Central memory CD4-positive, alpha-beta T cell (primary cell): ENCODE measurements around the gene PPM1E.
"Not testable (repeated sequence)": the region's sequence is repeated elsewhere in the genome, so short reads cannot be mapped to it uniquely, and the experiment has no call there.

Experiments
- DNase-seq: peaks from one replicate; pipeline ENCODE4 v3.0.0; 2022
- total RNA-seq, 3 experiments: gene quantifications; one replicate each; lab custom pipeline; 2026; lab: John Stamatoyannopoulos, UW

PPM1E gene
- 0 to 0.32 (median 0.05) reads per million in 3 experiments for total RNA-seq

DNA sequence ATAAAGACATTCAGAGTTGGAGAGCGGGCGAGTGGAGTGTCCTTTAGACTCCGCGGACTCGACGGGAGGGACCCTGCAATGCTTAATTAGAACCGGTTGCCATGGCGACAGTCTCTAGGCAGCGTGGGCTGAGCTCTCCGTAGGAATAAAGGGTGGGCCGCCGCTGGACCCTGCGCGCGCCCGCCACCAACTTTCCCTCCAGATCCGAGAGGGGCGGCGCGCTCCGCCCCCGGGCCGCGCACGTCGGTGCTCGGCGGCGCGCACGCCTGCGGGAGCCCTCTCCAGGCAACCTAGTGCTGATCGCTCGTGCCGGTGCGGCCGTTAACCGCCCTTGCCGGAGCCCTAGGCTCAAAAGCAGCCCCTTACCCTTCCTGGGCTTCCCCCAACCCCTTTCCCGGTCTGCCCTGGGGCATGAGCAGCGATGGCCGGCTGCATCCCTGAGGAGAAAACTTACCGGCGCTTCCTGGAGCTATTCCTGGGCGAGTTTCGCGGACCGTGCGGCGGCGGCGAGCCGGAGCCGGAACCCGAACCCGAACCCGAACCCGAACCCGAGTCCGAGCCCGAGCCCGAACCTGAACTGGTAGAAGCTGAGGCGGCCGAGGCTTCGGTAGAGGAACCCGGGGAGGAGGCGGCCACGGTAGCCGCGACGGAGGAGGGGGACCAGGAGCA, at the start of gene PPM1E:
Gene PPM1E (plus strand): TSS at position 278 of the 669 bp plus-strand sequence.
- DNase-seq, result peak; percentile 17

DNA sequence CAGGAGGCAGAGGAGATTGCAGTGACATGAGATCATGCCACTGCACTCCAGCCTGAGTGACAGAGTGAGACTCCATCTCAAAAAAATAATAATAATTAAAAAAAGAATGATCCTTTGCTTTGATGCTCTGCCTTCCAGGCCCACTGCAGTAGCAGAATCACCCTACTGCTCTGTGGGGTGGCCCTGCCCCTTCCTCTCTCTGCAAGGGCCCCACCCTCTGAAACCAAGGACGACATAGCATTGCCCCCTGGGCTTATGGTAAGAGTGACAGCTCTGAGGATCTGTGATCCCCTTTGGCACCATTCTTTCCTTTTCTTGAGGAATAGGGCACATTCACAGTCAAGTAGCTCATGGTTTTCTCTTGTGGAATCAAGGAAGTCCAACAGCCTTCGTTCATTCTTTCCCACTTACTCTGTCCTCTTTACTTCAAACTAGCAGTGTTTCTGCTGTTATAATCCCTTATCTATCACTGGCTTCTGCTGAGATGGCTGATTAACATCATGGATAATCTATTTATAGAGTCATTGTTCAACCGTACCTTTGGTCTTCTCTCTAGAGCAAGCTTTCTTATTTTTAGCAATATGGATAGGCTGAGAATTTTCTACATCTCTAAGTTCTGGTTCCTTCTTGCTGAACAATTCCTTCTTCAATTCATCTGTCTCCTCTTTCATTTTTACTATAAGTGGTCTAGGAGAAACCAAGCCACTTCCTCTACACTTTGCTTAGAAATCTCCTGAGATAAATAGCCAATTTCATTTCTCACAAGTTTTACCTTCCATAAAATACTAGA, 49.1 kb upstream of the PPM1E start:
- no peak for DNase-seq

DNA sequence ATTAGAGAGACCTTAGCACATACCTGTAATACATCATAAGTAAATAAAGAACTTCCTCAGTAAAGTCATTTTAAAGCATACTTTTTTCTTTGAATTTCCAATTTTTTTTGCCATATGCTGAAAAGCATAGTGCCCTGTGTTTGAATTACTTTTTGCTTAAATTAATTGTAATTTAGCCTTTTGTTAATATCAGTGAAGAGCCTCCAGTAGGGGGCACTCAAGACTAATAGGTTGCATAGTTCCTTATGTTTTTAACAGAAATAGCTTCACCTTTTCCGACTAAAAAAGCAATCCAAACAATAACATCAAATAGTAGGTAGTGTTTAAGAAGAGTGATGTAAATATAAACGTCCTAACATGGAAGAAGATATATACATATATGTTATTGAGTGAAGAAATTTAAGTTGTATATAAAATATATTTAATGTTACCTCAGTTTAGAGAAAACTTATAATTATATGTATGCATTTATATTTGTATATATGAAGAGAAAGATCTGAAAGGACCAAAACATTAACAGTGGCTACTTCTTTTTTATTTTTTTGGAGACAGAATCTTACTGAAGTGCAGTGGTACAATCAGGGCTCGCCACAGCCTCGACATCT, 44.6 kb upstream of the PPM1E start:
- peak; percentile 25 for DNase-seq

DNA sequence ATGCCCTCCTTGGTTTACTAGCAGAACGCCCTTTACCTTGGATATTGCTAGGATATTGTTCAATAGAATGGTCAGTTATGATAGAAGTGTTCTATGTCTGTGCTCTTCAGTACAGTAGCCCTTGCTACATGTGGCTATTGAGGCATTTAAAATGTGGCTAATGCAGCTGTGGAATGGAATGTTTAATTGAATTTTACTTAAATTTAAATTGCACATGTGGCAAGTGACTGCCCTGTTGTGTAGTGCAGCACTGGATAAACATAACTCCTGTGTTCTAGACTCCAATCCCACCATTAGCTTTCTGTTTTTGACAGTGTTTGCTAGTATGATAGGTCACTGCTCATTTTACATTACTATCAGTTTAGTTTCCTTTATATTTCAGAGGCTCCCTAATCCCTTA, 33.4 kb upstream of the PPM1E start:
- DNase-seq, result no peak

DNA sequence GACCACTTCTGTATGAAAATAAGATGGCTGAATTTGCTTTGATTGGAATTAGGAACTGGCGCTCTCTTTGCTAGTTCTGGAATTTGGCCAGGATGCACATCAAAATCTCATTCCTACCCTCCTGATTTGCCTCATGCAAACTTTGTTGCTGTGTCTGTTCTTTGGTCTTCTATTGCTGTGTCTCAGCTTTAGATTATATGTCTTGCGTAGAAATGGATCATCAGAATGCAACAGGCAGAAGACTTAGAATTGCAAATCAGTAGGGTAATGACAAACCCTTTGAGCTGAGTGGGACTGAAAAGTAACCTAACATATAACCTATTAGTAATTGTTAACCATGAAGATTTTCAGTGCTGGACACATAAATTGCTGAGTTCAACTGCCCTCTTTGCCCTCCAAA, 33.0 kb upstream of the PPM1E start:
- DNase-seq, result no peak

DNA sequence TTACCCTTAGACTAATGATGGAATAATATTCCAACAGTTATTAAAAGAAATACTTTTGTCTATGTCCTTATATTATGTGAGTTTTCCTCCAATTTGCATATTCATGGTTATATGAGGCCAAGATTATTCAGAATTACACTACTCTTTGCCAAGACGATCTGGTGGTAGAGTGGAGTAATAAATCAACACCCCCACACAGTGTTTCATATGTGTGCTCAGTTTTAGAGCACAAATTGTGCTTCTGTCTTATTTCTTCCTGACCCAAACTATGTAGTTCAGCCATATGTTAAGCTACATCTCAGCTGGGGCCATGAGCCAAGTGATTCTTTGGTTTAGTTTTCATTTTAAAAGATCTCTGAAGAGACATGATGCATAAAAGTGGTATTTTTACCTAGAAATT, 26.9 kb upstream of the PPM1E start:
- no peak for DNase-seq

DNA sequence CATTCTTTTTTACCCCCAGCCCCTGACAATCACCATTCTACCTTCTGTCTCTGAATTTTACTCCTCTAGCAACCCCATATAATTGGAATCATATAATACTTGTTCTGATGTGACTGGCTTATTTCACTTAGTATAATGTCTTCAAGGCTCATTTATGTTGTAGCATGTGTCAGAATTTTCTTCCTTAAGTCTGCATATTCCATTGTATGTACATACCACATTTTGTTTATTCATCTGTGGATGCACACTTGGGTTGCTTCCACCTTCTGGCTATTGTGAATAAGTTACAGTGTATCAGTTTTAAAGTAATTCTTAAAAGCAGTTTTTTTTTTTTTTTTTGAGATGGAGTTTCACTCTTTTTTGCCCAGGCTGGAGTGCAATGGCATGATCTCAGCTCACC, 24.7 kb upstream of the PPM1E start:
- DNase-seq, result no peak

DNA sequence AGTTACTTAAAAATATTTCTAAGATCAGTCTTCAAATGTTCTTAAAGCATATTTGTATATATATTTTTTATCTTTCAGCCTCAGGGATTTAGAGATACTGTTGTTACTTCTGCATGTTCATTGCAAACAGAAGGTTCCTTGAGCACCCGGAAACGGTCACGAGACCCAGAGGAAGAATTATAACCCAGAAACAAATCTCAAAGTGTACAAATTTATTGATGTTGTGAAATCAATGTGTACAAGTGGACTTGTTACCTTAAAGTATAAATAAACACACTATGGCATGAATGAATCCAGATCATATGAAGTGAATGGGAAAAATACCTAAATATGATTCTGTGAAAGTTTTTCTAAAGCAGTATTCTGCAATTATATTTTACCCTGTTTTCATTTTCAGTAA, 21.6 kb upstream of the PPM1E start:
- no peak for DNase-seq

DNA sequence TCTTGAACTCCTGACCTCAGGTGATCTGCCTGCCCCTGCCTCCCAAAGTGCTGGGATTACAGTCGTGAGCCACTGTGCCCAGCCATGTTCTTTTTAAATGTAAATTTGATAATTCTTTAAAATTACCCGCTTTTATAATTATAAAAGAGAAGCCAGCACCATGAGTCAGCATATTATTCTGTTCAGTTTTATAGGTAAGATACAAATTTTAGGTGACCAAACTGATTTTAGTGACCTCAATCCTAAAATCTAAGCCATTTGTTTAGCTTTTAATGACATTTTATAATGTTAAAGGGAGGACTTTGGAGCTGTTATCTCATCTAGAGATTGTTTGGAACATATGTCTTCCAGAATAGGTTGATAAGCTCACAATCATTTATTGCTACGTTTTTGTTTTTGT, 20.8 kb upstream of the PPM1E start:
- no peak for DNase-seq

DNA sequence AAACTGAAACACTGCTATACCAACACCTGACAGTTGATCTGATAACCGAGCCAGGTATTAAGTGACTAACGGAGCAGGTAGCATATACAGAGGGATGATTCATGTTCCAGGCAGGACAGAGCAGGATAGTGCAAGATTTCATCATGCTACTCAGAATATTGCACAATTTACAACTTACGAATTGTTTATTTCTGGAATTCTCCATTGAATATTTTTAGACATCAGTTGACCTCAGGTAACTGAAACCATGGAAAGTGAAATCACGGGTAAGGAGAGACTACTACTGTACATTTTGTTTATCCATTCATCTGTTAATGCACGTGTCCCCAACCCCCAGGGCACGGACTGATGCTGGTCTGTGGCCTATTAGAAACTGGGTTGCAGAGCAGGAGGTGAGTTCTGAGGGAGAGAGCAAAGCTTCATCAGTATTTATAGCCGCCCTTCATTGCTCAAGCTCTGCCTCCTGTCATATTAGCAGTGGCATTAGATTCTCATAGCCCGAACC, 14.5 kb upstream of the PPM1E start:
- DNase-seq, result no peak

DNA sequence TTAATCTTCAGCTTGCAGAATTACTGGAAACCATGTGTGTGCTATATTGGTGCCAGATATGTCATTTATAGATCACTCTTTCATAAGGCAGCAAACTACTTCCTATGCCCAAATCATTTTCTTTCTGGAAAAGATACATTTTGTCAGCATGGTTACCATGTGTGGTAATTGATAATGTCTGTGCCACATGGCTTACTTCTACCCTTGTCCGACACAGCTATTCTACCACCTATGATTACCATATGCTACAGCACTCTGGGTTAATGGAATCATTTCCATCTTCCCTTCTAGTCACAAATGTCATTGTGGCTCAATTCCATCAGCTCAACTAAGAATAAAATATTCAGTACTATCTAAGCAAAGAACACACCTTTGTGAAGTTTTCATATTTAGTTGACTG, 8.0 kb upstream of the PPM1E start:
- no peak for DNase-seq

DNA sequence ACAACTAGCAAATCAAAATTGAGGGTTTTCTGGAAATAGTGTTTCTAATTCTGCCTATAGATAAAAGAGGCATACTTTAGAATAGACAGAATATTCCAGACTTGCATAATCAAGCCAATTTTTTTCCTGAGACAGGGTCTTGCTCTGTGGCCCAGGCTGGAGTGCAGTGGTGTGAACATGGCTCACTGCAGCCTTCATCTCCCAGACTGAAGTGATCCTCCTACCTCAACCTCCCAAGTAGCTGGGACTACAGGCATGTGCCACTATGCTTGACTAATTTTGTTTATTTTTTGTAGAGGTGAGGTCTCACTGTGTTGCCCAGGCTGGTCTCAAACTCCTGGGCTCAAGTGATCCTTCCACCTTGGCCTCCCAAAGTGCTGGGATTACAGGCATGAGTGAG, 6.0 kb upstream of the PPM1E start:
- not testable (repeated sequence) for DNase-seq

DNA sequence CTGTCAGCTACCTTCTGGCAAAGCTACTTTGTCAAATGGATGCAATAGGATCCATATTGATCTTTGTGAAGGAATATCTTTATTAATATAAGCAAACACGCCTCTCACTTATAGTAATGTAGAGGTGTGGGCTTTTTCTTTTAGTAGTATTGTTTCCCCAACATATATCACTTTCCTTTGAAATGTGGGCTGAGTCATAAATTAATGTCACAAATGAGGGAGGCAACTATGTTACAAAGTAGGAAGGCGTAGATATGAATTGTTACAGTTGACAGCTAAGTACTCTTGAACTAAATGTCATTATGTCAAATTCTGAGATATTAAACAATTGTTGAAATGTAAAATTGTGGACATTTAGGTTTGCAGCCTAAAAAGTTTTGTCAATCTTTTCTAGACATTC, 2.6 kb upstream of the PPM1E start:
- no peak for DNase-seq

DNA sequence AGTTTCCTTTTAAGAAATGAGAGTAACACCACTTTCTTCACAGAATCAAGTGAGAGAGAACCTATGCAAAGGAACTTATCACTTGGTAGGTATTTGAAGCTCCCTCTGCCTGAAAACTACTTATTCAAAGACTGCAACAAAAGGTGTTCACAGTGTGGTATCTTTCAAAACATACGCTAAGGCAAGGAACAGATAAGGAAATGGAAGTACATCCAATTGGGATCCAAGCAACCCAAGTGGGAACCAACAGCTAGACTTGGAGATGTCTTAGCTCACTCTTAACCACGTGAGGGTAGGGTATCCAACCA, 431 bp upstream of the PPM1E start:
- no peak for DNase-seq

DNA sequence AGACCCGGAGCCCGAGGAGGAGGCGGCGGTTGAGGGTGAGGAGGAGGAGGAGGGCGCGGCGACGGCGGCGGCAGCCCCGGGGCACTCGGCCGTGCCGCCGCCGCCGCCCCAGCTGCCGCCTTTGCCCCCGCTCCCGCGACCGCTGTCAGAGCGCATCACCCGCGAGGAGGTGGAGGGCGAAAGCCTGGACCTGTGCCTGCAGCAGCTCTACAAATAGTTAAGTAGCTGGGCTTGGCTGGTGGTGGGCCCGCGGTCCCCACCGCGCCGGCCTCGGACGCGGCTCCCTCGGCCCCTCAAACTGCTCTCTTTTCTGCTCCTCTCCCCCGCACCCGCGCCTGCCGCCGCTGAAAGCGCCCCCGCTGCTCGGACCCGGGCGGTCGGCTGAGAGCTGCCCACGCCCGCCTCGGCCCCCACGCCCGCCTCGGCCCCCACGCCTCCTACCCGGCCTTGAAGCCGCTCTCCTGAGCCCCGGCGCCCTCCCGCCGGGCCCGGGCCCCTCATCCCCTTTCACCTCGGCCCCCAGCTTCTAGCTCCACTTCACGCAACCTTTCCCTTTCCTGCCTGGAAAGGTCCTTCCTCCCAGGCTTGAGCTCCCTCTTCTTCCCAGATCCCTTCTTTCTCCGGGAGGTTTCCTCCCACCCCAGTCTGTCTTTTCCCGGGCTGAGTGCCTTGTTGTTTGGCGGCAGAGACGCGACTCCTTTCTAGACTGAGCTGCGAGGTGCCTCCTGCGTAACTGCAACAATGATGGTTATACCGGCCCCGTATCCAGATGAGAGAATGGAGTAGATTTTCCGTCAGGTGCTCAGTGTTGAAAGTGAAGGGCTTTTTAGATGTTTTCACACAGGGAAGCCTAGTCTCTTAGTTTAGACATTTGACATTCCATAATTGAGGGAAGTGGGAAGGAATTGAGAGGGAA, 850 bp downstream of the PPM1E start:
- DNase-seq, result no peak

DNA sequence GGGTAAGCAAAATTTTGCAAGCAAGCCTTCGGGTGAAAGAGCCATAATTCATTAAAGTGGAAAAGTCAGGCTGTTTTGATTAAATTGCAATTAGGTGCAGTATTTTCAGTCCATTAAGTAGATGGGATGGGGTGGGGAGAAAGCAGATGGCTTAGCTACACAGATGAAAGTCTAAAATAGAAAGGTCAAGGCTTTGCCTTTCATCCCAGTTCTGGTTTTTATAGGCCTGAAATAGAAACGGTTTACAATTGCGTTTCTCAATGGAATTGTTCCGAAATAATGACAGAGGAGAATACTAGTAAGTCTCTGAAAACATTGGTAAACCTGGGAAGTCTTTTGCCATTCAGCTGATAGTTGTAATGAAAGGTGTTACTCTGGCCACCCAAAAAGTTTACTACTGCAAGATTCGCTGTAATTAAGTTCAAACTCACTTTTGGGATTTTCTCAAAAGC, 1.5 kb downstream of the PPM1E start:
- no peak for DNase-seq

DNA sequence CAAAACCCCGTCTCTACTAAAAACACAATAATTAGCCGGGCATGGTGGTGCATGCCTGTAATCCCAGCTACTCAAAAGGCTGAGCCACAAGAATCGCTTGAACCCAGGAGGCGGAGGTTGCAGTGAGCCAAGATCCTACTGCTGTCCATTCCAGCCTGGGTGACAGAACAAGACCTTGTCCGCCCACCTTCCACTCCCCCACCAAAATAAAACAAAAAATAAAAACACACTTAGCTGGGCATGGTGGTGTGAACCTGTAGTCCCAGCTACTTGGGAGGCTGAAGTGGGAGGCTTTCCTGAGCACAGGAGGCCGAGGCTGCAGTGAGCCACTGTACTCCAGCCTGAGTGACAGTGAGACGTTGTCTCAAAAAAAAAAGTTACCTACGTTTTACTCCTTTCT, 3.2 kb downstream of the PPM1E start:
- DNase-seq, result no peak

DNA sequence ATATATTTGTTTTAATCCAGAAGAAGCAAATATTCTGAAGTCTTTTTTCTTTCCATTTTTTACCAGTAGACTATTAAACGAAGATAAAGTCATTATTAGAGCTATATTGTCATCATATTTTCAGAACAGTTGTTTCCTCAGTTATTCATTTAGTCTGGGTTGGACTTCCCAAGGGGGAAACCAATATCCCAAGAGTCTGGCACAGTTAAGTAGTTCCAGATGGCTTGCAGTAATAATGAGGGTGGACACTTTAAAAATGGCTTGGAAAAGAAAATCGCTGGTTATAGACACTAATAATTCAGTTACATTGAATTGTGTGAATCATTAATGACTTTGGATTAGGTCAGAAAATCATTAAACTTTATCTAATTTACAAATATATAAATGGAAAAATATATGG, 3.9 kb downstream of the PPM1E start:
- DNase-seq, result no peak

DNA sequence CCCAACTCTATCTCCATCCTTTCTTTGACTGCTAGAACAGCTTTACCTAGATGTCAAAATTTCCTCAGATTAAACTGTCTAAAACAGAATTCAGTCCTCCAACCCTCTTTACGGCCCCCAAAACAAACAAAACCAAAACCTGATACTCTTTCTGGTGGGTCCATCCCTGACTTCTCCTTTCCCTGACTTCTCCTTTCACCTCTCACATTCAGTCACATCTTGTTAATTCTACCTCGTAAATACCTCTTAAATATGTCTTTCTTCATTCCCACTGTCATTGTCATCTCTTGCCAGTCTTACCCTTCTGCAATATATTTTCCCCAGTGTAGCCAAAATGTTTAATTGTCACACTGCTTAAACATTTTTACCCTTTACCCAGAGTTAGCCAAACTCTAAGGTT, 4.6 kb downstream of the PPM1E start:
- no peak for DNase-seq

DNA sequence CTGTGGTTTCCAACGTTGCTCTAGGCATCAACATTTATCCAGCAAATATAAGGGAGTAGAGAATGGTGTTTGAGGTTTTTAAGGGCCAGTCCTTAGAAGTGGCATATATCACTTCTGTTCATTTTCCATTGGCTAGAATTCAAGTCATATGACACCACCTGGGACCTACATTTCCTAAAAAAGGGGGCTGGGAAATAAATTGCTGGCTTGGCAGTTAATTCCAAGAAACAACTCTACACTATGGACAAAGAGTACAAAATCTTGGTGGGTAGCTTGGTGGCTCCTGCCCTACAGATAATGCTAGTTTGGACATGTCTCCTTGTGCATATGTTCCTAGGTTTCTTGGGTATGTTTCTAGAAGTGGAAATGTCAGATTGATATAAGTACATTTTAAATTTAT, 7.6 kb downstream of the PPM1E start:
- no peak for DNase-seq

DNA sequence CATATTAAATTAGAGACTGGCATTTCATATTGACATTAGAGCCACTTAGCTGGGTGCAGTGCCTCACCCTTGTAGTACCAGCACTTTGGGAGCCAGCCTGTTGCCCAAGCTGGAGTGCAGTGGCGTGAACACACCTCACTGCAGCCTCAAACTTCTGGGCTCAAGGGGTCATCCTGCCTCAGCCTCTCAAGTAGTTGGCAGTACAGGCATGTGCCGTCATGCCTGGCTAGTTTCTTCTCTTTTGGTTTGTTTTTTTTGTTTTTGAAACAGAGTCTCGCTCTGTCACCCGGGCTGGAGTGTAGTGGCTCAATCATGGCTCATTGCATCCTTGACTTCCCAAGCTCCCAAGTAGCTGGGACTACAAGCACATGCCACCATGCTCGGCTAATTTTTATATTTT, 8.7 kb downstream of the PPM1E start:
- DNase-seq, result no peak

DNA sequence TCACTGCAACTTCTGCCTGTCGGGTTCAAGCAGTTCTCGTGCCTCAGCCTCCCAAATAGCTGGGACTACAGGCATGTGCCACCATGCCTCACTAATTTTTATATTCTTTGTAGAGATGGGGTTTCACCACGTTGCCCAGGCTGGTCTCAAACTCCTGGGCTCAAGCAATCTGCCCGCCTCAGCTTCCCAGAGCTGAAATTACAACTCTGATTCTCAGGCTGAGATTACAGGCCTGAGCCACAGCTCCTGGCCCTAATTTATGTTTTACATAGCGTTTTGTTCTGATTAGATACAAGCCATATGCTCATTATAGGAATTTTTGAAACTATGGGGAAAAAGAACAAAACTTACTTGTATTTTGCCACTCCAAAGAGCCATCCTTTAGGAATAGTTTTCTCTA, 22.8 kb downstream of the PPM1E start:
- not testable (repeated sequence) for DNase-seq

DNA sequence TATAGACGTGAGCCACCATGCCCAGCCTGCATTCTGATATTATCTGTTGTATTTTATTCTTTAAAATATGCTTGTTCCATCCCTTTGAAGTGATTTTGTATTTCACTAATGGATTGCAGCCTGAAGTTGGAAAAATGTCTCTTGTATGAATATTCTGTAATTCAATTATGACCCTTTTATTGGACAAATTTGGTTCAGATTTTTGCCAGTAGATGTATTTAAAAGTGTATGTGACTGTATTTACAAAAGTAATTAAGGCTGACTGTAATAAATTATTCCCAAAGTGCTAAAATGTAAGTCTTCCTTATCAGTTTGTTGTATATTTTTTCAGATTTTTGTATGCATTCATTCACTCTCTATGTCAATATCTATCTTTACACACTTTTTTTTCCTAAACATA, 23.8 kb downstream of the PPM1E start:
- no peak for DNase-seq
